ENCODE results near the gene OSBPL2.

Gene OSBPL2

DNA sequence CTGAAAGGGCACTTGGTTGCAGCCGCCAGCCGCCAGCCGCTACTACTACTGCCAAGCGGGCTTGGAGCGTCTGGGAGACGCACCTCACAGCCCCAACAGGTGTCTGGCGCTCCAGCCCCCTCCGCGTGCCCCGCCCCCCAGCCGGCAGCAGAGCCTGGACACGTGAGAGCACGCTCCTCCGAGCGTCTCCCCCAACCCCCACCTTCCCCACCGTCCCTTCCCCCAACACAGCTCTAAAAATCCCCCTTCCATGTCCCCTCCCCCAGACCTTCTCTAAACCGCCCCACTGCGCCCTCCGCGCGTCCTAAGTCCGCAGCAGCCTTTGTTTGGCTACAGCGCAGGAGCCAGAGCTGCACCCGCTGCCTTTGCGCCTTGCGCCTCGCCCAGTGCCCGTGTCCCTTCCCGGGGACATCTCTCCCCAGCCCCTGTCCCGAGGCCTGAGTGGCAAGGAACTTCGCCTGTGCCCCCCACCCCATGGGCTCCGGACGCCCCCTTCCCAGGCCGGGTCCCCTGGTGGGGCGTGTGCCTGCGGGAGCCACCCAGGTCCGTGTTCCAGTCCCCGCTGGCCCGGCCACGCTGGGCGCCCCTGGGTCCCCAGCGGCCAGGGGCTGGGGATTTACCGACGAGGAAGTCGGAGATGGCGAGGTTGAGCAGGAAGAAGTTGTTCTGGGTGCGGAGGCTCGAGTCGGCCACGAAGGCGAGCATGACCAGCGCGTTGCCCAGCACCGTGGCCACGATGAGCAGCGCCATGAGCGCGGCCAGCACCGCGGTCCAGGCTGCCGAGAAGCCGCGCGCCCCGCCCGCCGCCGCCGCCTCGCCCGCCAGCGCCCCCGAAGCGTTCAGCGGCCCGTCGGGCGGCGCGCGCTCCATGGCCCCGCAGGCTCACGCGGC is 19.0 kb upstream of the OSBPL2 start:
- Histone ChIP-seq H3K4me3 (ENCODE audit: low read depth, low read length) (peak overlapping the region; percentile 79), H3K36me3 (peaks cover 23% of the 10 kb centered on the region), H3K27ac (peak overlapping the region; percentile 66), H3K27me3 (ENCODE audit: insufficient read depth, low read depth, severe bottlenecking) (no peaks in the 10 kb centered on the region), H3K9me3 (ENCODE audit: severe bottlenecking) (no peaks in the 10 kb centered on the region)
- TF ChIP-seq, protein P1, sequence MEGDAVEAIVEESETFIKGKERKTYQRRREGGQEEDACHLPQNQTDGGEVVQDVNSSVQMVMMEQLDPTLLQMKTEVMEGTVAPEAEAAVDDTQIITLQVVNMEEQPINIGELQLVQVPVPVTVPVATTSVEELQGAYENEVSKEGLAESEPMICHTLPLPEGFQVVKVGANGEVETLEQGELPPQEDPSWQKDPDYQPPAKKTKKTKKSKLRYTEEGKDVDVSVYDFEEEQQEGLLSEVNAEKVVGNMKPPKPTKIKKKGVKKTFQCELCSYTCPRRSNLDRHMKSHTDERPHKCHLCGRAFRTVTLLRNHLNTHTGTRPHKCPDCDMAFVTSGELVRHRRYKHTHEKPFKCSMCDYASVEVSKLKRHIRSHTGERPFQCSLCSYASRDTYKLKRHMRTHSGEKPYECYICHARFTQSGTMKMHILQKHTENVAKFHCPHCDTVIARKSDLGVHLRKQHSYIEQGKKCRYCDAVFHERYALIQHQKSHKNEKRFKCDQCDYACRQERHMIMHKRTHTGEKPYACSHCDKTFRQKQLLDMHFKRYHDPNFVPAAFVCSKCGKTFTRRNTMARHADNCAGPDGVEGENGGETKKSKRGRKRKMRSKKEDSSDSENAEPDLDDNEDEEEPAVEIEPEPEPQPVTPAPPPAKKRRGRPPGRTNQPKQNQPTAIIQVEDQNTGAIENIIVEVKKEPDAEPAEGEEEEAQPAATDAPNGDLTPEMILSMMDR (IDR thresholded peaks at IDR 0.05; ENCODE audit: low read depth, low read length): no peak
- DNase-seq: peak; percentile 78

DNA sequence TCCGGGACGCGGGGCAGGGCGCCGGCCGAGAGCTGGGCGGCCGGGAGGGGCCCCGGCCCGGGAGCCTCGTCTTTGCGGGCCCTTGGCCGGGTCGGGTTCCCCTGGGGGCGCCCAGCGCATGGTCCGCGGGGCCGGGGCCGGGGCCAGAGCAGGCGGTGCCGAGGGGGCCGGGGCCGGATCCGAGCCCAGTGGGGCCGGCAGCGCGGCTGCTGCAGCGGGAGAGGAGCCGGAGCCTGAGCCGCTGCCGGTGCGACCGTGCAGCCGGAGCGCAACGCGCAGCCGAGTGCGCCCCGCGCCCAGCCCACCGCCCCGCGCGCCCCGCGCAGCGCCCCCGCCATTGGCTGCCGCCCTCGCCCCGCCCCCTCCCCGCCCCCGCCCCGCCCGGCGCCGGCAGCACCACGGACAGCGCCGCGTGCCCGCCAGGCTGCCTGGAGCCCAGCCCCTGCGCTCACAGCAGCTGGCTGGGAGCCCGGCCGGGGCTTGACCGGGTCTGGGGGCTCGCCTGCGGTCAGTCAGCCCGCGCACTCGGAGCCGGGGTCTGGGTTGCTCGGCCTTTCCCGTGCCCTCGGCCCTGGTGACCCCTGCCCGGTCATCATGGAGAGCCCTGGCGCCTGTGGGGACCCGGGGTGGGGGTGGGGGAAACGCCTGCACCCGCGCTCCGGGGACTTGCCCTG is 18.2 kb upstream of the OSBPL2 start, which contains the start of gene HRH3:
HRH3 (minus strand) TSS at position 287 of the 674 bp plus-strand sequence. CDS start 308 bp downstream, outside the sequence.
- H3K27me3 ChIP-seq (ENCODE audit: insufficient read depth, low read depth, severe bottlenecking): no peaks in the 10 kb centered on the region
- H3K36me3 ChIP-seq: peaks cover 18% of the 10 kb centered on the region
- peak within 1 kb of the TSS; percentile 79 for H3K4me3 ChIP-seq (ENCODE audit: low read depth, low read length)
- no peaks in the 10 kb centered on the region for H3K9me3 ChIP-seq (ENCODE audit: severe bottlenecking)
- TF ChIP-seq, protein P1 (IDR thresholded peaks at IDR 0.05; ENCODE audit: low read depth, low read length): no peak
- DNase-seq: peak; percentile 52
- peak within 1 kb of the TSS; percentile 66 for H3K27ac ChIP-seq

DNA sequence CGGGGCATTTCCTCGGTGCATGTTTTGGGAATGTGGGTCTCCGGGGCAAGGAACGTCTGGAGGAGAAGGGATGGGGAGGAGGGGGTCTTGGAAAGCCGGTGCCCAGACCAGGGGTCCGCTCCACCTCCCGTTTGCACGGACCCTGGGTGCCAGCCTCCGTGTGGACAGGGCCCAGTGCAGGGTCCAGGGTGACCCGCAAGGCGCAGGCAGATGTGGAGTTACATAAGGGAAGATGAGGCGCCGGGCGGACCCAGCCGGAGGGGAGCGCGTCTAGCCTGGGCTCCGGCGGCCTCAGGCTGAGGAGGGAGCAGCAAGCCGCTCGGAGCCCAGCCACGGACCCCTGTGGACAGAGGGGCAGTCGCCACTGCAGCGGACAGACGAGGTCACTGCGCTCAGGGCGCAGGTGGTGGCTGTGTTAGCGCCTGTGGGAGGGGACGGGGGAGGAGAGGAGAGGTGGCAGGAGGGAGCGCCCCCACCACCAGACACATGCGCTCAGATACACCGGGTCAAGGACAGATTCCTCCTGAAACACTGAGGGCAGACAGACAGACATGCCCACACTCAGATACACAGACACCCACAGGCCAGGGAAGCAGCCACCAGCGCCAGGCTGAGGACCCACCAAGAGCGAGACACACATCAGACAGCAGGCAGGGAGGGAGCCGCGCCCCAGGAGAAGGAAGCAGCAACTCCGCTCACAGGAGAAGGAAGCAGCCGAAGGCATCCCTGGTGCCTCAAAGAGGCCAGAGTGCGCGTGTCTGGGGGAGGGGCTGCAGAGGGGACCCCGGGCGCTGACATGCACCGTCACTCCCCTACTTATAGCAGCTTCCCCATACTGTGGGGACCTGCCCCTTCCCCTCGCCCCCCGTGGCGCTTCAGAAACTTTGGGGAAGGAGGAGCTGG is 17.4 kb upstream of the OSBPL2 start:
- Histone ChIP-seq H3K27ac (no peak overlapping the region), H3K4me3 (ENCODE audit: low read depth, low read length) (peak overlapping the region; percentile 51), H3K9me3 (ENCODE audit: severe bottlenecking) (no peaks in the 10 kb centered on the region), H3K27me3 (ENCODE audit: insufficient read depth, low read depth, severe bottlenecking) (no peaks in the 10 kb centered on the region), H3K36me3 (peaks cover 15% of the 10 kb centered on the region)
- DNase-seq: peak; percentile 56
- TF ChIP-seq, protein P1 (IDR thresholded peaks at IDR 0.05; ENCODE audit: low read depth, low read length): no peak; the same call in 1 of the 2 replicates

DNA sequence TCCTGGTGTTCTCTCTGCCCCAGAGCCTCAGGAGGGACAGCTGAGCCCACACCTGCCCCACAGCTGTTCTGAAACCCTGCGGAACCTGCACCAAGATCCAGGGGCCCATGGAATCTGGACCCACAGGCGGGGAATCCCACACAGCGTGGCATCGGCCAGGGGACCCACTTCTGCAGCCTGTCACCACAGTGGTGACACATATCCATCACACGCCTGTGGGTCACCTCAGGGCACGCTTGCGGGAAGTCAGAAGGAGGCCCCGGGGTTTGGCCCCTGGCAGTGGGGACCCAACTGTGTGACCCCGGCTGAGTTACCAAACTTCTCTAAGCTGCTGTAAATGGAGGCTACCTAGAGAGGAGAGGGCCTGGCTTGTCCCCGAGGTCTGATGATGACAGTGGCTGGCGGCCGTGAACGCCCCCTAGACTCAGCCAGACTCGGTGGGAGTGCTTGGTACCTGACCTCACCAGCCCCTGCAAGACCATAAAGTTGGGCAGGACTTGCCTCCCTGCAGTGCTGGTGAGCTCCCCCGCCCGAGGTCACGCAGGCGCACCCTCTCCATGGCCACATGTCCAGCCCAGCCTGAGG is 16.0 kb upstream of the OSBPL2 start:
- H3K4me3 ChIP-seq (ENCODE audit: low read depth, low read length): no peak overlapping the region
- no peaks in the 10 kb centered on the region for H3K27me3 ChIP-seq (ENCODE audit: insufficient read depth, low read depth, severe bottlenecking)
- H3K27ac ChIP-seq: no peak overlapping the region
- TF ChIP-seq, protein P1 (IDR thresholded peaks at IDR 0.05; ENCODE audit: low read depth, low read length): no peak
- no peaks in the 10 kb centered on the region for H3K9me3 ChIP-seq (ENCODE audit: severe bottlenecking)
- DNase-seq: no peak
- H3K36me3 ChIP-seq: peaks cover 10% of the 10 kb centered on the region

DNA sequence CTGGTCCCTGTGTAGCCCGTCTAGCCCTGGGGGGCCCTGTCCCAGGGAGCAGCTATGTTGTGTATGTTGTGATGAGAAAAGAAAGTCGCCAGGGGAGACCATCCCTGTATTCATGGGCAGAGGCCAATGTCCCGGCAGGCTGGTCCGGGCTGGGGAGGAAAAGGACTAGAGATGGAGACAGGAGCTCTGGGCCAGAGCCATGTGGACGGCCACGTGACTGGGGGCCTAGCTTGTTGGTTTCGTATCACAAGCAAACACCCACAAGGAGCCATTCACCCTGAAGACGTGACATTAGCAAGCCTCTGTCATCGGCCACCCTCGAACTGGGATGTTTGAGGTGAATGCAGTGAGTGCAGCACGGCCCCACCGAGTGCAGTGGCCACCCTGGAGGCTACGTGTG is 15.3 kb upstream of the OSBPL2 start:
- Histone ChIP-seq H3K4me3 (ENCODE audit: low read depth, low read length) (no peak overlapping the region), H3K27ac (no peak overlapping the region), H3K27me3 (ENCODE audit: insufficient read depth, low read depth, severe bottlenecking) (no peaks in the 10 kb centered on the region), H3K9me3 (ENCODE audit: severe bottlenecking) (no peaks in the 10 kb centered on the region), H3K36me3 (peaks cover 4% of the 10 kb centered on the region)
- TF ChIP-seq, protein P1 (IDR thresholded peaks at IDR 0.05; ENCODE audit: low read depth, low read length): no peak
- DNase-seq: no peak

Data from WERI-Rb-1 (cell line).